Thyroid gland (tissue), 4 donors: Measurements from ENCODE around the gene CDK9.

Experiments used
- POLR2A ChIP-seq, 2 donors: fragments of 450-650 bp; IDR thresholded peaks; one replicate each; pipeline ENCODE4 v1.6.1; 2017; ENCODE audit warnings: antibody characterized with exemption in 2 of 2, mild to moderate bottlenecking in 2 of 2, moderate library complexity in 1 of 2
- TF ChIP-seq, protein P1 (sequence below), 6 experiments: fragments of 200-600 bp in 3 of 6; fragments of 450-650 bp in 3 of 6; sonication (generic) in 3 of 6; IDR thresholded peaks; one replicate each; pipeline ENCODE4 v1.5.1; 2016 to 2019; ENCODE audit warnings: antibody characterized with exemption in 6 of 6, mild to moderate bottlenecking in 2 of 6, inconsistent platforms in 1 of 6, moderate library complexity in 1 of 6

DNA sequence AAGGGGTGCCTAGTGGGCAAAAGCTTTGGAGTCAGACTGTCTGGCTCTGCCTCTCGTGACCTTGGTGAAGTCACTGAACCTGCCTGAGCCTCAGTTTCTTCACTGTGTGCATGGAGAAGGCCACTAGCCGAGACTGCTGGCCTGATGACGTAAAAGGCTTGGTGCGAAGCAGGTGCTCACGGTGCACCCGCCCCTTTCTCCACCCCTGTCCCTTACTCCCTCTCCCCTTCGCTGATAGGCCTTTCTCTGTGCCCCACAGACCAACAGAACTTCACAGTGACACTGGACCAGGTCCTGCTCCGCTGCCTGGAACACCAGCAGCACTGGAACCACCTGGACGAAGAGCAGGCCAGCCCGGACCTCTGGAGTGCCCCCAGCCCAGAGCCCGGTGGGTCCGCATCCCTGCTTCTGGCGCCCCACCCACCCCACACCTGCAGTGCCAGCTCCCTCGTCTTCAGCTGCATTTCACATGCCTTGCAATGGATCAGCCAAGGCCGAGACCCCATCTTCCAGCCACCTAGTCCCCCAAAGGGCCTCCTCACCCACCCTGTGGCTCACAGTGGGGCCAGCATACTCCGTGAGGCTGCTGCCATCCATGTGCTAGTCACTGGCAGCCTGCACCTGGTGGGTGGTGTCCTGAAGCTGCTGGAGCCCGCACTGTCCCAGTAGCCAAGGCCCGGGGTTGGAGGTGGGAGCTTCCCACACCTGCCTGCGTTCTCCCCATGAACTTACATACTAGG, 27.3 kb downstream of the CDK9 start:
- TF ChIP-seq, protein P1, sequence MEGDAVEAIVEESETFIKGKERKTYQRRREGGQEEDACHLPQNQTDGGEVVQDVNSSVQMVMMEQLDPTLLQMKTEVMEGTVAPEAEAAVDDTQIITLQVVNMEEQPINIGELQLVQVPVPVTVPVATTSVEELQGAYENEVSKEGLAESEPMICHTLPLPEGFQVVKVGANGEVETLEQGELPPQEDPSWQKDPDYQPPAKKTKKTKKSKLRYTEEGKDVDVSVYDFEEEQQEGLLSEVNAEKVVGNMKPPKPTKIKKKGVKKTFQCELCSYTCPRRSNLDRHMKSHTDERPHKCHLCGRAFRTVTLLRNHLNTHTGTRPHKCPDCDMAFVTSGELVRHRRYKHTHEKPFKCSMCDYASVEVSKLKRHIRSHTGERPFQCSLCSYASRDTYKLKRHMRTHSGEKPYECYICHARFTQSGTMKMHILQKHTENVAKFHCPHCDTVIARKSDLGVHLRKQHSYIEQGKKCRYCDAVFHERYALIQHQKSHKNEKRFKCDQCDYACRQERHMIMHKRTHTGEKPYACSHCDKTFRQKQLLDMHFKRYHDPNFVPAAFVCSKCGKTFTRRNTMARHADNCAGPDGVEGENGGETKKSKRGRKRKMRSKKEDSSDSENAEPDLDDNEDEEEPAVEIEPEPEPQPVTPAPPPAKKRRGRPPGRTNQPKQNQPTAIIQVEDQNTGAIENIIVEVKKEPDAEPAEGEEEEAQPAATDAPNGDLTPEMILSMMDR (IDR thresholded peaks at IDR 0.05): no peak
- TF ChIP-seq POLR2A (IDR thresholded peaks at IDR 0.05): no peak
